ENCODE data around the gene WDR48. TPM values are rescaled to one million over a fixed set of nuclear protein-coding genes. Genes with fewer than 3 reads are reported as not detected.

WDR48 gene
- total and polyA plus RNA-seq, 9 of the 15 experiments (the other 6 are each of a cell fraction or from before 2014, with no cell fraction given): 26.6 to 70.6 (median 48.0) TPM

- ChIA-PET CTCF (ENCODE audit: low intra/inter-chr PET ratio) (no interaction called here), POLR2A (interaction anchor here (0.6 to 2.0 kb wide), 4 partner anchors 8 to 442 kb away, joined by 3 to 5 read pairs (median 3); no protein-coding TSS in a partner anchor)
- in situ Hi-C loops (cut with MboI) (no loop called here), intact Hi-C loops (cut with micrococcal nuclease) (no loop called here)
- H3K36me3 ChIP-seq (ENCODE audit: control insufficient read depth, insufficient read depth, low read length): peaks cover 69% of the 10 kb centered on the region; the same call in 2 of the 3 replicates
- H3K9me3 ChIP-seq (replicated peaks; ENCODE audit: control insufficient read depth, insufficient read depth, low read depth, low read length): no peaks in the 10 kb centered on the region
- H3K9me1 ChIP-seq (ENCODE audit: control insufficient read depth, insufficient read depth, low read length): no peaks in the 10 kb centered on the region
- H3K27ac ChIP-seq (ENCODE audit: extremely low read depth, low read depth, low read length): no peak overlapping the region
- H3K27me3 ChIP-seq (ENCODE audit: control insufficient read depth in 2 of 2, insufficient read depth in 2 of 2, low read length in 2 of 2): no peaks in the 10 kb centered on the region
- 61% methylated on average over 3 of the region's 3 CpGs for WGBS (ENCODE audit: insufficient coverage, low coverage, missing lambda C conversion rate)
- FAIRE-seq (peak; percentile 48), ATAC-seq (no peak), DNase-seq (ENCODE audit: extremely low read depth in 1 of 4, low spot score in 3 of 4) (no peak)
- H3K4me3 ChIP-seq: no peak overlapping the region
- no peaks in the 10 kb centered on the region for H4K20me1 ChIP-seq (replicated peaks; ENCODE audit: control insufficient read depth, insufficient read depth, low read length)
- H3K4me2 ChIP-seq (ENCODE audit: insufficient read depth, low read length): no peak overlapping the region
- no peaks in the 10 kb centered on the region for H3K4me1 ChIP-seq (replicated peaks in 1 of 2; ENCODE audit: control insufficient read depth in 2 of 2, insufficient read depth in 2 of 2, low read length in 2 of 2)
- no peak overlapping the region for H2AFZ ChIP-seq (ENCODE audit: low read depth, low read length)
- BruUV-seq (replicated peaks): no TSS peak
- H3K79me2 ChIP-seq (ENCODE audit: control insufficient read depth, insufficient read depth, low read length): no peaks in the 10 kb centered on the region
- no peak overlapping the region for H3K9ac ChIP-seq (ENCODE audit: insufficient read depth in 1 of 2, low read depth in 2 of 2, low read length in 2 of 2)
- no peak for TF ChIP-seq TCF3 (CRISPR knock-in tag; IDR thresholded peaks at IDR 0.05)
- no peak for TF ChIP-seq FOXK2 (conservative IDR thresholded peaks at IDR 0.05 in 1 of 2, IDR thresholded peaks at IDR 0.05 in 1 of 2; ENCODE audit: low read depth in 2 of 2)
- no peak for TF ChIP-seq ZNF77 (CRISPR knock-in tag; IDR thresholded peaks at IDR 0.05)
- no peak for TF ChIP-seq IRF9 (tag; IDR thresholded peaks at IDR 0.05)
- TF ChIP-seq ZNF431 (CRISPR knock-in tag; IDR thresholded peaks at IDR 0.05): no peak
- TF ChIP-seq PRMT5 (CRISPR knock-in tag; IDR thresholded peaks at IDR 0.05): no peak
- TF ChIP-seq NFYB (IDR thresholded peaks at IDR 0.05; ENCODE audit: extremely low read depth, insufficient read length): no peak
- TF ChIP-seq CREB5 (CRISPR knock-in tag; IDR thresholded peaks at IDR 0.05): no peak
- TF ChIP-seq SMAD1 (IDR thresholded peaks at IDR 0.05; ENCODE audit: low read depth, low read length, partially characterized antibody): no peak
- TF ChIP-seq ZNF75A (CRISPR knock-in tag; IDR thresholded peaks at IDR 0.05): no peak
- no peak for TF ChIP-seq NCOA2 (IDR thresholded peaks at IDR 0.05; ENCODE audit: partially characterized antibody in 2 of 2)
- TF ChIP-seq ARID2 (IDR thresholded peaks at IDR 0.05): no peak
- TF ChIP-seq CHAMP1 (IDR thresholded peaks at IDR 0.05): no peak
- no peak for TF ChIP-seq CTCFL (IDR thresholded peaks at IDR 0.05; ENCODE audit: borderline replicate concordance, insufficient read depth, low read depth, low read length, poor library complexity, severe bottlenecking)
- TF ChIP-seq ZBTB43 (CRISPR knock-in tag; IDR thresholded peaks at IDR 0.05): no peak
Measured at GRCh38 chr3:39088889-39089288, 37.1 kb downstream of the WDR48 start.
